ENCODE measurements around the gene SH2D1B.
A peak's percentile ranks its signal among the peaks of the same experiment; 100 is the strongest.

DNA sequence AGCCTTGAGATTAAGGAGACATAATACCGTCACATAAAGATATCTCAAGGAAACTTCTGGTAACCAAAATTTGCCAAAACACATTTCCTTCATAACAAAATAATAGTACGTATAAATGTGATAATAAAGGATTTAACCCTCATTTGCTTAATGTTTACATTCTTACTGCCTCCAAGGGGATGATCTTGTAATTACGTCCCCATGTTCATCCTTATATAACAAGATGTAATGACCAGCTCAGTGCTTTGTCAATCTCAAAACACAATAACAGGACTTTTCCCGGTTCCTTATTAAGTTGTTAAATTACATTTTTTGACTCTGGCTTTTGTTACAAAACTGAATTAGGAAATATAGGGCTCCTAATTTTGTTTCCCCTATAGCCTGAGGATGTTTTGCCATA is 44.4 kb upstream of the SH2D1B start:
- TF ChIP-seq EZH2 (IDR thresholded peaks at IDR 0.05; ENCODE audit: borderline replicate concordance, low read depth, low read length, poor library complexity, severe bottlenecking), result no peak
- TF ChIP-seq, protein P1, sequence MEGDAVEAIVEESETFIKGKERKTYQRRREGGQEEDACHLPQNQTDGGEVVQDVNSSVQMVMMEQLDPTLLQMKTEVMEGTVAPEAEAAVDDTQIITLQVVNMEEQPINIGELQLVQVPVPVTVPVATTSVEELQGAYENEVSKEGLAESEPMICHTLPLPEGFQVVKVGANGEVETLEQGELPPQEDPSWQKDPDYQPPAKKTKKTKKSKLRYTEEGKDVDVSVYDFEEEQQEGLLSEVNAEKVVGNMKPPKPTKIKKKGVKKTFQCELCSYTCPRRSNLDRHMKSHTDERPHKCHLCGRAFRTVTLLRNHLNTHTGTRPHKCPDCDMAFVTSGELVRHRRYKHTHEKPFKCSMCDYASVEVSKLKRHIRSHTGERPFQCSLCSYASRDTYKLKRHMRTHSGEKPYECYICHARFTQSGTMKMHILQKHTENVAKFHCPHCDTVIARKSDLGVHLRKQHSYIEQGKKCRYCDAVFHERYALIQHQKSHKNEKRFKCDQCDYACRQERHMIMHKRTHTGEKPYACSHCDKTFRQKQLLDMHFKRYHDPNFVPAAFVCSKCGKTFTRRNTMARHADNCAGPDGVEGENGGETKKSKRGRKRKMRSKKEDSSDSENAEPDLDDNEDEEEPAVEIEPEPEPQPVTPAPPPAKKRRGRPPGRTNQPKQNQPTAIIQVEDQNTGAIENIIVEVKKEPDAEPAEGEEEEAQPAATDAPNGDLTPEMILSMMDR (conservative IDR thresholded peaks at IDR 0.05; ENCODE audit: low read depth, low read length), result peak; percentile 36; the same call in 1 of the 2 replicates
